Astrocyte of the cerebellum (primary cell): ENCODE data around the gene GALNT1.
A peak's percentile ranks its signal among the peaks of the same experiment; 100 is the strongest.
"Not testable (repeated sequence)": the region's sequence is repeated elsewhere in the genome, so short reads cannot be mapped to it uniquely, and the experiment has no call there.

Source experiments
- DNase-seq: peaks from one replicate; pipeline ENCODE4 v3.0.0-alpha.2; 2011; ENCODE audit warnings: low read depth
- H3K4me3 ChIP-seq: 2 replicates; pipeline ENCODE4 v1.5.1; 2011; ENCODE audit warnings: mild to moderate bottlenecking, low read depth, low read length, moderate library complexity
- in situ Hi-C: cut with HindIII; loops from 2 replicates; pipeline ENCODE4 v1.10.0; 2017; ENCODE audit warnings: low sequenced_read_pairs
- TF ChIP-seq, protein P1 (sequence below): IDR thresholded peaks from 2 replicates; pipeline ENCODE4 v1.5.1; 2012; ENCODE audit warnings: low read length, low read depth, moderate library complexity, mild to moderate bottlenecking; ENCODE audit errors: missing control alignments

Gene GALNT1

DNA sequence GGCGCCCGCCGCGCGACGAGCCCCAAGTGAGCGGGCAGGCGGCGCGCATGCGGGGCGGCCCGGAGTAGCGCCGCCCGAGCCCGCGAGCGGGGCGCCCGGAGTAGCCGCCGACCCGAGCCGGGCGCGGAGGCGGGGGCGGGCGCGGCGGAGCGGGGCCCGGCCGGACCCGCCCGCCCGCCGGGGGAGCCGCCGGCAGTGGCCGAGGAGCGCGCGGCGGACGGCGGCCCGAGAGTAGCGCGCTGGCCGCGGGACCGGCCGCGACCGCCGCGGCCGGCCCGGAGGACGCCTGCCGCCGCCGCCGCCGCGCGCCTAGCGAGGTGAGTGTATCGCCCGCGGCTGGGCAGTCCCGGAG lies at the start of gene GALNT1:
TSS of gene GALNT1 (plus strand) at position 195 of the 352 bp plus-strand sequence. CDS start 72,923 bp downstream, outside the sequence.
- in situ Hi-C loops = no loop called here
- H3K4me3 ChIP-seq = peak within 1 kb of the TSS; percentile 74
- no peak for DNase-seq
- TF ChIP-seq, protein P1, sequence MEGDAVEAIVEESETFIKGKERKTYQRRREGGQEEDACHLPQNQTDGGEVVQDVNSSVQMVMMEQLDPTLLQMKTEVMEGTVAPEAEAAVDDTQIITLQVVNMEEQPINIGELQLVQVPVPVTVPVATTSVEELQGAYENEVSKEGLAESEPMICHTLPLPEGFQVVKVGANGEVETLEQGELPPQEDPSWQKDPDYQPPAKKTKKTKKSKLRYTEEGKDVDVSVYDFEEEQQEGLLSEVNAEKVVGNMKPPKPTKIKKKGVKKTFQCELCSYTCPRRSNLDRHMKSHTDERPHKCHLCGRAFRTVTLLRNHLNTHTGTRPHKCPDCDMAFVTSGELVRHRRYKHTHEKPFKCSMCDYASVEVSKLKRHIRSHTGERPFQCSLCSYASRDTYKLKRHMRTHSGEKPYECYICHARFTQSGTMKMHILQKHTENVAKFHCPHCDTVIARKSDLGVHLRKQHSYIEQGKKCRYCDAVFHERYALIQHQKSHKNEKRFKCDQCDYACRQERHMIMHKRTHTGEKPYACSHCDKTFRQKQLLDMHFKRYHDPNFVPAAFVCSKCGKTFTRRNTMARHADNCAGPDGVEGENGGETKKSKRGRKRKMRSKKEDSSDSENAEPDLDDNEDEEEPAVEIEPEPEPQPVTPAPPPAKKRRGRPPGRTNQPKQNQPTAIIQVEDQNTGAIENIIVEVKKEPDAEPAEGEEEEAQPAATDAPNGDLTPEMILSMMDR = no peak

DNA sequence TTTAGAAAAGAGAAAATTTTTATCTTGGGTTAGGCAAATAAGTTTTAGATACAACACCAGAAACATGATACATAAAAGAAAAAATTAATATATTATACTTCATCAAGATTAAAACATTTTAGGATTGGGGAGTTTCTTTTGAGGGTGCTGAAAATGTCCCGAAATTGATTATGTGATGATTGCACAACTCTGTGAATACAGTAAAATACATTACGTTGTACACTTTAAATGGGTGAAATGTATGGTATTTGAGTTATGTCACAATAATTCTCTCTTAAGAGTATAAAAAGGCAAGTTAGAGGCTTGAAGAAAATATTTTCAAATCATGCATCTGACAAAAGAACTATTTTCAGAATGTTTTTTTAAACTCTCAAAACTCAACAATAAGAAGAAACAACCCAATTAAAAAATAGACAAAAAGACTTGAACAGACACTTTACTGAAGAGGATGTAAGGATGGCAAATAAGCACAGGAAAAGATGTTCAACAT lies 47.6 kb upstream of the GALNT1 start:
- no peak overlapping the region for H3K4me3 ChIP-seq
- in situ Hi-C loops = no loop called here
- DNase-seq = no peak
- TF ChIP-seq, protein P1 = no peak

DNA sequence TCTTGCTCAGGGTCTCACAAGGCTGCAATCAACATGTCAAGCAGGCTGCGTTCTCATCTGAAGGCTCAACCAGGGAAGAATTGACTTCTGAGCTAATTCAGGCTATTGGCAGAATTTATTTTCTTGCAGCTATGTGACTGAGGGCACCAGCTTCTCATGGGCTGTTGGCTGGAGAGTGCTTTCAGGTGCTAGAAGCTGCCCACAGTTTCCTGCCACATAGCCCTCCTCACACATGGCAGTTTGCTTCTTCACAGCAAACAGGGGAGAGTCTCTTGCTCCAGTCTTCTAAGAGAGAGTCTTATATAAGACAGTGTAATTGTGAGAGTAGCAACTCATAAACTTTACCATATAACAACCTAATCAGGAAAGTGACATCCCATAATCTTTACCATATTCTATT lies 46.2 kb upstream of the GALNT1 start:
- in situ Hi-C loops = no loop called here
- no peak overlapping the region for H3K4me3 ChIP-seq
- no peak for DNase-seq
- TF ChIP-seq, protein P1 = no peak

DNA sequence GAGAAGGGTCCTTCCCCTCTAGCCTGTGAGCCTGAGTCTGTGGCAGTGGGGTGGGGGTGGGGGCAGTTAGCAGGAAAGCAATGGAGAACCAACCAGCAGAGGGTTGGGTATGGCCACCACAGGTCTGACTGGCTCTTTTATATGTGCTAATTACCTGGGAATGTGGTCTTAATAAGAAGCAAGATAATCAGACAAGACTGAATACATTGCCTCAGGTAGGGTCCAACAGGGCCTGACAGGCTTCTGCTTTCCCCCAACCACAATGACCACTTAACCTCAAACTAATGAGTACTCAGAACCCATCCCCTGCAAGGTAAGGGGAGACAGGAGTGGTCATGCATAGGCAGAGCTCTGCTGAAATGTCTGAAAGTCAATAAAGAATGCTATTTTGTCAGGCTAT lies 39.2 kb upstream of the GALNT1 start:
- no peak for DNase-seq
- no peak overlapping the region for H3K4me3 ChIP-seq
- TF ChIP-seq, protein P1 = no peak
- in situ Hi-C loops = no loop called here

DNA sequence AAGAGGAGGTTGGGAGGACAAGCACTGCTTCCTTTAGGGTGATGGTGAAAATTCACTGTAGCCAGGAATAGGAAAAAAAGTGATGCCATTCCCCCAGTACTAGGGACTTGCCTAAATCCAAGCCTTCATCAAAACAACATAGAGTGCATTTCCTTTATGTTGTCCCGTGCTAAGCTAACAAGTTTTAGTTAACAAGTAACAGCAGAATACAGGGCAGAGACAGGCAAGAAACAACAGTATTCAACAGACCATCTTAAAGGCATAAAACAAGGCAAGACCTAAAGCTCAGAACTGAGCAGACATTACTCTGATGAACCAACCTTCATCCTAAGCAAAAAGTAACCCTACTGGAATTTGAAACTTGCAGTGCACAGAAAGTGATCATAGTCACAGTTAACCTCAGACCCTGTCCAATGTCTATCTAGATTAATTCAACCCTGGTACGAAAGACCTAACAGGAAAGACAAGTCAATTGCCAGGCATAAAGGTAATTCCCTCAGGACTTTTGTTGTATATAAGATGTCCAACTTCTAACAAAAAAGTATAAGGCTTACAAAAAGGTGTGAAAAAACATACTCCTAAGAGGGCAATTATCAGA lies 34.4 kb upstream of the GALNT1 start:
- TF ChIP-seq, protein P1 = no peak
- in situ Hi-C loops = no loop called here
- no peak overlapping the region for H3K4me3 ChIP-seq
- no peak for DNase-seq

DNA sequence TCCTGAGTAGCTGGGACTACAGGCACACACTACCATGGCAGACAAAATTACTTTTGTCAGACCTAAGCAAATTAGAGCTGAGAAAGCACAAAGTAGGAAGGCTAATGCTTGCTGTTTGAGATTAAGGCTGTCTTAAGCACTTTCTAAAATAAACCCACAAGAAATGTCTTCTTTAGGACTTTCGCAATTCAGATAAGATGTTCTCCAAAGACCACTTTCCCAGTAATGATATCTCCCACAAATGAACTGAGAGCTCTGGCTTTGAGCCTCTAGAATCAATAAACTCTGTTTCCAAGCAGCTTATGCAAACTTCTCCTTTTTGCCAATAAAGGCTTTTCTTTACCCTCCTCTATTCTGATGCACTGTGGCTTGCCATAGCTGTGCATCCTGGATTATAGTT lies 32.0 kb upstream of the GALNT1 start:
- DNase-seq = no peak
- TF ChIP-seq, protein P1 = no peak
- in situ Hi-C loops = no loop called here
- no peak overlapping the region for H3K4me3 ChIP-seq

DNA sequence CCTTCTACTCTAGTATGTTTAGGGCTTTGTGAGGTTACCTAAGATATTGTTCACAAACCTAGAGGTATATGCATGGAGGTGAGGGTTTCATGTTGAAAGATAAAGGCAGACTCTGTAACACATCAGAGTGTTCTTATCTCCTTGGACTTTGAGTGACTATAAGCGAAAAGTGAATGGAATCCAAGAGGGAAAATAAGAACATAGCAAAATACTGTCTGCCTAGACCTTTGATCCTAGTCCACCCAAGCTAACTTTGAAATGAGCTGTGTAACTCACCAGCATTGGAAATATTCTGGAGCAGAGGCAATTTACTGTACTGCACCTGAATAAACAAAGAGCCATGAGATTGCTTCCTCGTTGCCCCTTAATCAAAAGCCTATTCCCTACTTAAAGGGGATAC lies 28.2 kb upstream of the GALNT1 start:
- H3K4me3 ChIP-seq = no peak overlapping the region
- no peak for DNase-seq
- in situ Hi-C loops = no loop called here
- TF ChIP-seq, protein P1 = no peak

DNA sequence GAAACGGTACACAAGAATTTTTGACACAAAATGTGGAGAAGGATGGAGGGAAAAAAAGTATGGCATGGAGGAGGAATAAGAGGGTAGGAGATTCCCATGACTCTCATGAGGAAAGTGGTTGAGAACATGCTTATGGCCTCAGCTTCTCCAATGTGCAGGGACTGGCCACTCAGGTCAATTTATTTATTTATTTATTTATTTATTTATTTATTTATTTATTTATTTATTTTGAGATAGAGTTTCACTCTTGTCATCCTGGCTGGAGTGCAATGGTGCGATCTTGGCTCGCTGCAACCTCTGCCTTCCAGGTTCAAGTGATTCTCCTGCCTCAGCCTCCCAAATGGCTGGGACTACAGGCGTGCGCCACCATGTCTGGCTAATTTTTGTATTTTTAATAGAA lies 26.0 kb upstream of the GALNT1 start:
- DNase-seq, H3K4me3 ChIP-seq, in situ Hi-C loops: not testable (repeated sequence)
